H1 (cell line): ENCODE results near the gene THRB. TPM values are rescaled to one million over a fixed set of nuclear protein-coding genes. Genes with fewer than 3 reads are reported as not detected.

Experiments used
- CTCF ChIA-PET: fragments of 300-600 bp; sonication (Branson Sonifier 250); formaldehyde crosslinking; loops from one replicate; lab custom pipeline; 2021; ENCODE audit not compliant: partially characterized antibody; lab: Charles Lee
- POLR2A ChIA-PET: fragments of 300-600 bp; sonication (Branson Sonifier 250); formaldehyde crosslinking; loops from one replicate; lab custom pipeline; 2021; ENCODE audit warnings: inconsistent platforms; ENCODE audit not compliant: partially characterized antibody; lab: Charles Lee
- DNase-seq, 2 experiments: peaks; one replicate each; pipeline versions ENCODE4 v3.0.0 to v3.0.0-alpha.2; 2010 to 2022; ENCODE audit warnings: low spot score in 2 of 2, low read depth in 1 of 2, mixed read lengths in 1 of 2
- FAIRE-seq: peaks from 2 replicates; lab custom pipeline; 2011; peaks lifted over from hg19 to GRCh38; lab: Jason Lieb, UNC
- H2AFZ ChIP-seq: 2 replicates; pipeline ENCODE4 v1.8.1; 2012; ENCODE audit warnings: low read length, inconsistent platforms
- H2AK5ac ChIP-seq: 2 replicates; pipeline ENCODE4 v1.6.1; 2013; ENCODE audit warnings: low read depth, low read length
- H2BK120ac ChIP-seq: replicated peaks from 2 replicates; pipeline ENCODE3; 2013; ENCODE audit warnings: low read depth, low read length, inconsistent platforms
- H2BK12ac ChIP-seq: 2 replicates; pipeline ENCODE4 v1.6.1; 2013; ENCODE audit warnings: low read depth, low read length
- H2BK15ac ChIP-seq: 2 replicates; pipeline ENCODE4 v1.6.1; 2013; ENCODE audit warnings: low read length
- H2BK20ac ChIP-seq: 2 replicates; pipeline ENCODE4 v1.6.1; 2013; ENCODE audit warnings: low read length
- H2BK5ac ChIP-seq: 2 replicates; pipeline ENCODE4 v1.6.1; 2013; ENCODE audit warnings: low read depth, low read length
- H3K14ac ChIP-seq: 2 replicates; pipeline ENCODE4 v1.6.1; 2013; ENCODE audit warnings: inconsistent platforms; ENCODE audit not compliant: insufficient read length
- H3K18ac ChIP-seq: 2 replicates; pipeline ENCODE4 v1.6.1; 2013; ENCODE audit warnings: low read length; ENCODE audit errors: extremely low read depth
- H3K23ac ChIP-seq: 2 replicates; pipeline ENCODE4 v1.6.1; 2013; ENCODE audit warnings: inconsistent platforms; ENCODE audit not compliant: insufficient read length
- H3K23me2 ChIP-seq: 2 replicates; pipeline ENCODE4 v1.6.1; 2013; ENCODE audit warnings: low read depth, low read length
- H3K27ac ChIP-seq: 2 replicates; pipeline ENCODE4 v1.6.1; 2011; ENCODE audit warnings: low read depth, low read length, inconsistent platforms
- H3K27me3 ChIP-seq, 4 experiments: replicated peaks in 1 of 4; 1 replicate in 1 of 4; 2 replicates in 3 of 4; pipeline versions ENCODE4 v1.6.1 to v1.8.1; 2011 to 2013; ENCODE audit warnings: low read length in 3 of 4, mild to moderate bottlenecking in 3 of 4, inconsistent platforms in 2 of 4, mixed read lengths in 2 of 4, moderate library complexity in 1 of 4; ENCODE audit not compliant: control insufficient read depth in 3 of 4, insufficient read depth in 3 of 4; ENCODE audit errors: extremely low read depth in 1 of 4
- H3K36me3 ChIP-seq, 4 experiments: 2 replicates each; pipeline versions ENCODE4 v1.6.1 to v1.8.1; 2011 to 2013; ENCODE audit warnings: mild to moderate bottlenecking in 4 of 4, low read length in 3 of 4, moderate library complexity in 2 of 4, control low read depth in 1 of 4, inconsistent platforms in 1 of 4; ENCODE audit not compliant: insufficient read depth in 4 of 4, control insufficient read depth in 2 of 4
- H3K4ac ChIP-seq: replicated peaks from 2 replicates; pipeline ENCODE3; 2013; ENCODE audit warnings: low read length, low read depth, mixed read lengths, inconsistent platforms; ENCODE audit not compliant: insufficient read length
- H3K4me1 ChIP-seq, 4 experiments: replicated peaks in 1 of 4; 1 replicate in 1 of 4; 2 replicates in 3 of 4; pipeline versions ENCODE4 v1.6.1 to v1.8.1; 2011 to 2013; ENCODE audit warnings: low read length in 3 of 4, inconsistent platforms in 2 of 4, mixed read lengths in 1 of 4; ENCODE audit not compliant: insufficient read depth in 4 of 4, control insufficient read depth in 3 of 4
- H3K4me2 ChIP-seq, 2 experiments: 2 replicates each; pipeline versions ENCODE4 v1.6.1 to v1.8.1; 2011 to 2013; ENCODE audit warnings: low read depth in 2 of 2, low read length in 2 of 2, control low read depth in 1 of 2, inconsistent platforms in 1 of 2, mild to moderate bottlenecking in 1 of 2; ENCODE audit not compliant: insufficient read depth in 1 of 2
- H3K4me3 ChIP-seq, 4 experiments: fragments of 200-600, 300-600 bp in 1 of 4; sonication (generic), shearing (Covaris generic), sonication (Bioruptor Twin) in 1 of 4; 2 replicates each; pipeline versions ENCODE4 v1.5.1 to v1.8.1; 2011 to 2016; ENCODE audit warnings: low read length in 4 of 4, low read depth in 3 of 4, control low read depth in 2 of 4, inconsistent platforms in 2 of 4, mild to moderate bottlenecking in 2 of 4, mixed read lengths in 1 of 4, moderate library complexity in 1 of 4; ENCODE audit not compliant: insufficient read depth in 2 of 4; ENCODE audit errors: extremely low read depth in 1 of 4
- H3K56ac ChIP-seq: replicated peaks from 2 replicates; pipeline ENCODE3; 2013; ENCODE audit warnings: low read depth, mild to moderate bottlenecking, mixed read lengths, low read length, inconsistent platforms; ENCODE audit not compliant: insufficient read length
- H3K79me1 ChIP-seq: 2 replicates; pipeline ENCODE4 v1.6.1; 2013; ENCODE audit warnings: low read depth, low read length, control low read depth
- H3K79me2 ChIP-seq, 2 experiments: 2 replicates each; pipeline versions ENCODE4 v1.6.1 to v1.8.1; 2012 to 2013; ENCODE audit warnings: low read length in 2 of 2, mild to moderate bottlenecking in 2 of 2, inconsistent platforms in 1 of 2; ENCODE audit not compliant: insufficient read depth in 2 of 2, control insufficient read depth in 1 of 2
- H3K9ac ChIP-seq, 4 experiments: replicated peaks in 1 of 4; 1 replicate in 1 of 4; 2 replicates in 3 of 4; pipeline versions ENCODE4 v1.6.1 to v1.8.1; 2011 to 2013; ENCODE audit warnings: low read depth in 3 of 4, low read length in 3 of 4, control low read depth in 2 of 4, mild to moderate bottlenecking in 2 of 4, moderate library complexity in 2 of 4, inconsistent platforms in 1 of 4; ENCODE audit errors: extremely low read depth in 1 of 4
- H3K9me3 ChIP-seq, 2 experiments: 2 replicates each; pipeline versions ENCODE4 v1.6.1 to v1.8.1; 2012 to 2013; ENCODE audit warnings: mild to moderate bottlenecking in 2 of 2, moderate library complexity in 2 of 2, control low read depth in 1 of 2, inconsistent platforms in 1 of 2, low read depth in 1 of 2, low read length in 1 of 2, mixed read lengths in 1 of 2; ENCODE audit not compliant: insufficient read depth in 2 of 2
- H4K20me1 ChIP-seq, 2 experiments: replicated peaks in 1 of 2; 2 replicates each; pipeline versions ENCODE3 to v1.8.1; 2011 to 2013; ENCODE audit warnings: inconsistent platforms in 2 of 2, low read length in 2 of 2, mild to moderate bottlenecking in 1 of 2; ENCODE audit not compliant: insufficient read depth in 2 of 2, control insufficient read depth in 1 of 2
- H4K5ac ChIP-seq: 2 replicates; pipeline ENCODE4 v1.6.1; 2013; ENCODE audit warnings: low read length, low read depth, mixed read lengths, inconsistent platforms; ENCODE audit not compliant: insufficient read length
- H4K8ac ChIP-seq: 2 replicates; pipeline ENCODE4 v1.8.0; 2013; ENCODE audit warnings: mild to moderate bottlenecking, moderate library complexity, low read length, inconsistent platforms; ENCODE audit not compliant: insufficient read depth; ENCODE audit errors: extremely low read depth
- H4K91ac ChIP-seq: replicated peaks from 2 replicates; pipeline ENCODE3; 2013; ENCODE audit warnings: low read length, mixed read lengths, inconsistent platforms; ENCODE audit not compliant: insufficient read length
- ATF3 ChIP-seq: IDR thresholded peaks from 2 replicates; pipeline ENCODE4 v1.6.1; 2011; ENCODE audit warnings: low read depth, mild to moderate bottlenecking, low read length; ENCODE audit not compliant: insufficient read depth
- CHD1 ChIP-seq: IDR thresholded peaks from 2 replicates; pipeline ENCODE4 v1.6.1; 2012; ENCODE audit warnings: low read depth, low read length, improper control_type of control experiment
- CREB1 ChIP-seq: IDR thresholded peaks from 2 replicates; pipeline ENCODE4 v1.6.1; 2012; ENCODE audit warnings: inconsistent platforms
- EZH2 ChIP-seq: fragments of 200-600 bp; sonication (generic); IDR thresholded peaks from 2 replicates; pipeline ENCODE4 v1.7.1; 2012; ENCODE audit warnings: low read depth, mild to moderate bottlenecking, moderate library complexity, low read length, inconsistent platforms; ENCODE audit not compliant: severe bottlenecking
- GABPA ChIP-seq: IDR thresholded peaks from 2 replicates; pipeline ENCODE4 v1.6.1; 2011; ENCODE audit warnings: mild to moderate bottlenecking, low read length, moderate library complexity, borderline replicate concordance; ENCODE audit not compliant: insufficient read depth
- JUN ChIP-seq: IDR thresholded peaks from 2 replicates; pipeline ENCODE4 v1.6.1; 2011; ENCODE audit warnings: low read depth, mild to moderate bottlenecking, improper control_type of control experiment, low read length
- POU5F1 ChIP-seq: IDR thresholded peaks from 2 replicates; pipeline ENCODE4 v1.6.1; 2011; ENCODE audit warnings: low read depth, mild to moderate bottlenecking, low read length, moderate library complexity
- RFX5 ChIP-seq: IDR thresholded peaks from 2 replicates; pipeline ENCODE4 v1.6.1; 2011; ENCODE audit warnings: low read depth, low read length, improper control_type of control experiment, borderline replicate concordance
- RNF2 ChIP-seq: fragments of 200-900, 300-1000 bp; sonication (generic); IDR thresholded peaks from 2 replicates; pipeline ENCODE4 v1.7.1; 2016; ENCODE audit warnings: borderline replicate concordance, low read depth, mild to moderate bottlenecking, antibody characterized with exemption, low read length; ENCODE audit not compliant: poor library complexity, severe bottlenecking; ENCODE audit errors: missing control alignments
- WGBS, 2 experiments: shearing (Covaris generic) in 1 of 2; methylation state at CpG; one replicate each; pipeline versions ENCODE4 v1.1.6 to v1.1.7; 2013 to 2015; ENCODE audit warnings: low lambda C conversion rate in 2 of 2, mixed read lengths in 2 of 2, inconsistent platforms in 1 of 2, low coverage in 1 of 2, missing lambda C conversion rate in 1 of 2; ENCODE audit not compliant: insufficient replicate concordance in 2 of 2, insufficient coverage in 1 of 2, insufficient read length in 1 of 2; ENCODE audit errors: extremely low coverage in 1 of 2, missing lambda C conversion rate in 1 of 2; 5-methylcytosine and 5-hydroxymethylcytosine counted together
- polyA plus RNA-seq, 7 experiments: library from polyadenylated mRNA; depleted of rRNA in 3 of 7; stranded (reverse) in 5 of 7; unstranded in 2 of 7; fragments of >200 nt in 5 of 7; fragments of 200-250 nt in 2 of 7; gene quantifications; 1 replicate in 5 of 7; 2 replicates in 1 of 7; 4 replicates in 1 of 7; pipeline versions ENCODE4 v1.2.1 to v1.2.3, GENCODE V29; 2011 to 2013; ENCODE audit warnings: missing spikeins in 2 of 7, mixed read lengths in 2 of 7
- total RNA-seq: library from RNA; stranded (reverse); fragmentation: NEBNext Ultra II Directional; extraction: Animal tissue kit (Norgen Biotek cat#: 25700); gene quantifications from 2 replicates; pipeline ENCODE4 v1.2.1, GENCODE V29; 2021

THRB gene
- total and polyA plus RNA-seq, 2 of the 8 experiments (the other 6 are each of a cell fraction or from before 2014, with no cell fraction given): 0.98 to 3.9 TPM

DNA sequence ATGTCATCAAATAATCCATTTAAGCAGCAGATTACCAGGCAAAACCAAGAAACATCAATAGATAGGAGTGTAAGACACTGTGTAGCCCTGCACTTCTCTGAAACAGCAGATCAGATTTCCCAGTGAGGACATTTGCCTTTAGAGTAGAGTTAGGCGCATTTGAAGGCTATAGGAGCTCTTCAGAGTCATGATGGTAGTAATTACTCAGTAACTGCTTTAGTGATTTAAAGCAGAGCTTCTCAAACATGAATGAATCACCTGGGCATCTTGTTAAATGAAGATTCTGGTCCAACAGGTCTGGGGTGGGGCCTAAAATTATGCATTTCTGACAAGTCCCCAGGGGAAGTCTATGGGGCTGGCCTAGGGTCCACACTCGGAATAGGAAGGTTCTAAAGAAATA is 36.9 kb downstream of the THRB start:
- ChIA-PET POLR2A (interaction anchor here (0.6 kb wide), 1 partner anchor 11 kb away, joined by 3 read pairs; no protein-coding TSS in a partner anchor), CTCF (interaction anchor here (0.6 kb wide), 1 partner anchor 21 kb away, joined by 3 read pairs; no protein-coding TSS in a partner anchor)
- Histone ChIP-seq H3K14ac (no peak overlapping the region), H3K23me2 (no peaks in the 10 kb centered on the region), H2BK15ac (no peak overlapping the region), H3K18ac (no peak overlapping the region), H4K91ac (no peak overlapping the region), H3K36me3 (no peaks in the 10 kb centered on the region), H3K27me3 (no peaks in the 10 kb centered on the region), H3K79me2 (no peaks in the 10 kb centered on the region), H2AK5ac (no peak overlapping the region), H4K20me1 (no peaks in the 10 kb centered on the region), H3K4me3 (no peak overlapping the region), H3K23ac (no peak overlapping the region), H3K9me3 (no peaks in the 10 kb centered on the region), H2BK5ac (no peak overlapping the region), H4K8ac (no peak overlapping the region), H2AFZ (no peak overlapping the region), H2BK12ac (no peak overlapping the region), H2BK120ac (no peak overlapping the region), H3K27ac (no peak overlapping the region), H3K79me1 (no peaks in the 10 kb centered on the region), H3K4me1 (peaks cover 0 to under 1% (median 0%) of the 10 kb centered on the region in 4 experiments; a peak in 1 of 7 replicates), H3K4me2 (no peak overlapping the region), H3K9ac (no peak overlapping the region), H2BK20ac (no peak overlapping the region), H4K5ac (no peak overlapping the region), H3K56ac (no peak overlapping the region), H3K4ac (no peak overlapping the region)
- WGBS, 2 experiments: 56% methylated on average over 2 of the region's 2 CpGs; no CpG with 5 or more reads in 1 of the 2 experiments
- DNase-seq: no peak
- FAIRE-seq: no peak
- TF ChIP-seq POU5F1: no peak
- no peak for TF ChIP-seq GABPA
- no peak for TF ChIP-seq RNF2
- no peak for TF ChIP-seq JUN
- TF ChIP-seq CREB1: no peak
- TF ChIP-seq CHD1: no peak
- TF ChIP-seq EZH2: no peak
- no peak for TF ChIP-seq RFX5
- TF ChIP-seq ATF3: no peak
